Small intestine (tissue), 7 donors: ENCODE data around the gene ASCL2. TPM values are rescaled to one million over a fixed set of nuclear protein-coding genes. Genes with fewer than 3 reads are reported as not detected.

Source experiments
- DNase-seq, 2 donors: peaks; one replicate each; pipeline versions ENCODE4 v3.0.0 to v3.0.0-alpha.2; 2013
- FAIRE-seq: peaks from 2 replicates; lab custom pipeline; 2012; peaks lifted over from hg19 to GRCh38; lab: Jason Lieb, UNC
- H3K27ac ChIP-seq, 3 donors: one replicate each; pipeline ENCODE4 v1.5.1; 2013; ENCODE audit warnings: low read length in 2 of 3, mild to moderate bottlenecking in 2 of 3, control low read depth in 1 of 3, inconsistent platforms in 1 of 3, low read depth in 1 of 3, moderate library complexity in 1 of 3
- H3K27me3 ChIP-seq, 3 donors: one replicate each; pipeline ENCODE4 v1.6.1; 2013; ENCODE audit warnings: low read length in 3 of 3, inconsistent platforms in 1 of 3; ENCODE audit not compliant: control insufficient read depth in 3 of 3, insufficient read depth in 3 of 3
- H3K36me3 ChIP-seq, 3 donors: one replicate each; pipeline ENCODE4 v1.6.1; 2013; ENCODE audit warnings: low read length in 3 of 3, inconsistent platforms in 1 of 3, low read depth in 1 of 3, mild to moderate bottlenecking in 1 of 3, moderate library complexity in 1 of 3; ENCODE audit not compliant: control insufficient read depth in 3 of 3, insufficient read depth in 2 of 3
- H3K4me1 ChIP-seq, 3 donors: one replicate each; pipeline ENCODE4 v1.6.1; 2013; ENCODE audit warnings: low read length in 2 of 3, inconsistent platforms in 1 of 3, low read depth in 1 of 3, mild to moderate bottlenecking in 1 of 3, moderate library complexity in 1 of 3; ENCODE audit not compliant: control insufficient read depth in 3 of 3, insufficient read depth in 2 of 3
- H3K4me3 ChIP-seq, 3 donors: one replicate each; pipeline ENCODE4 v1.5.1; 2013; ENCODE audit warnings: low read length in 3 of 3, control low read depth in 1 of 3, inconsistent platforms in 1 of 3, low read depth in 1 of 3, mild to moderate bottlenecking in 1 of 3, moderate library complexity in 1 of 3
- H3K9me3 ChIP-seq, 2 donors: one replicate each; pipeline ENCODE4 v1.6.1; 2013; ENCODE audit warnings: low read depth in 1 of 2, low read length in 1 of 2; ENCODE audit not compliant: control insufficient read depth in 2 of 2, insufficient read depth in 1 of 2
- WGBS, 3 donors: extraction: QIAGEN DNeasy Blood & Tissue Kit; methylation state at CpG; one replicate each; pipeline ENCODE4 v1.1.7; 2013; 5-methylcytosine and 5-hydroxymethylcytosine counted together
- polyA plus RNA-seq, 4 donors: library from polyadenylated mRNA; stranded (reverse) in 3 of 4; unstranded in 1 of 4; fragments of 200-250 nt in 3 of 4; fragments of 120-200 nt in 1 of 4; gene quantifications; one replicate each; pipeline versions ENCODE4 v1.2.1 to v1.2.3, GENCODE V29; 2013
- donor health status: healthy with polysubstance abuse.
- donor health status: control.
- donor health status: control.
- donor health status: Bipolar disorder and iron deficiency.
- donor health status: healthy.

Gene ASCL2
- polyA plus RNA-seq, 4 donors = 0.89 to 16.5 (median 9.4) TPM

GRCh38 chr11:2296913-2297622, 26.7 kb upstream of the ASCL2 start:
- H3K4me3 ChIP-seq = no peak overlapping the region
- H3K27me3 ChIP-seq = no peaks in the 10 kb centered on the region
- FAIRE-seq (no peak), DNase-seq (no peak)
- WGBS, 3 donors = 92 to 98% (median 94%) methylated on average over 13 of the region's 13 CpGs
- peaks cover 0 to 3% (median 0%) of the 10 kb centered on the region in 3 donors for H3K36me3 ChIP-seq
- no peaks in the 10 kb centered on the region for H3K9me3 ChIP-seq
- no peak overlapping the region for H3K27ac ChIP-seq
- peaks cover 0 to 31% (median 0%) of the 10 kb centered on the region in 3 donors for H3K4me1 ChIP-seq

DNA sequence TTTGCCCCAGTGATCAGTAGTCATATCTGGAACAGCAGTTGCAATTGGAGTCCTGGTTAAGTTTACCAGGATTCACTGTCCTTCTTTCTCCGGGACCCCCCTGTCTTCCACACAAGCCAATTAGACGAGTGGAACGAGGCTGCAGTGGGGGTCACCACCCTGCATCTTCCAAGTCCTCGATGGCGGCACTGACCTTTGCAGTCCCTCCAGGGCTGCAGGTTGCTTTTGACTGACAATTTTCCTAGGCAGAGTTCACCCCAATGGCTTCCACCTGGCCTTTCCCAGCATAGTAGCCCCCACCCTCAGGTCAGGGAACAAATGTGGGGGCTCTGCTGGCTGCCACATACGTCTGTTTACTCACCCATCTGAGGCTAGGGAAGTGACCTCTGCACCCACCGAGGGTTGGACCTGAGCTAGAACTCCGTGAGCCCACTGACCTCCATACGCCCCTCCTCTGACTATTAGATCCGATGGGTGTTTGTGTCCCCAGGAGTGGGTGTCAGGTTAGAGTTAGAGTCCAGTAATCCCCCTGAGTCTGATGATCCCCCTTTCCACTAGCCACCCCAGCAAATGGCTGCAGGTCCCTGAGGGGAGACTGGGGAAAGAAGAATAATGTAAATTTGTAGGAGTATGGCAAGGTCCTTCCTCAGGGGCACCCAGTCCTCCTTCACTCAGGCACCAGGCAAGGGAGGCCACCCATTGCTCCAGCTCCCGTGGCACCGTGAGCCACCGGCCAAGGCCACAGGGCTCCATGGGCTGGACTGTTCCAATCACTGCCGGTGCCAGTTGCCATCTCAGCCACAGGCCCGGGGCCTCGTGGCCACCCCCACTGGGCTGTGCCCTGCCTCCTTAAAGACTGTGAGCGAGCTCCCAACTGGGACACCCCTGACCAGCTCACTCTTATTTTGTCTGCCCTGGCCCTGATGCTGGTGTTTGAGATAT, 25.9 kb upstream of the ASCL2 start:
- Histone ChIP-seq H3K27ac (no peak overlapping the region), H3K9me3 (no peaks in the 10 kb centered on the region), H3K27me3 (no peaks in the 10 kb centered on the region), H3K36me3 (peaks cover 0 to 3% (median 0%) of the 10 kb centered on the region in 3 donors), H3K4me3 (no peak overlapping the region), H3K4me1 (peaks cover 0 to 23% (median 0%) of the 10 kb centered on the region in 3 donors)
- DNase-seq (no peak), FAIRE-seq (no peak)
- WGBS, 3 donors = 84 to 89% (median 87%) methylated on average over 14 to 17 of the region's 17 CpGs

- no peak for FAIRE-seq
- Histone ChIP-seq H3K36me3 (peaks cover 0 to 3% (median 0%) of the 10 kb centered on the region in 3 donors), H3K4me3 (no peak overlapping the region), H3K27me3 (peaks cover 0 to 1% (median 0%) of the 10 kb centered on the region in 3 donors), H3K4me1 (peaks cover 0 to 13% (median 0%) of the 10 kb centered on the region in 3 donors), H3K9me3 (no peaks in the 10 kb centered on the region), H3K27ac (no peak overlapping the region)
- no peak for DNase-seq
- WGBS, 3 donors = 82 to 88% (median 87%) methylated on average over 8 of the region's 8 CpGs
Observed at GRCh38 chr11:2294926-2295290, 24.5 kb upstream of the ASCL2 start.

DNA sequence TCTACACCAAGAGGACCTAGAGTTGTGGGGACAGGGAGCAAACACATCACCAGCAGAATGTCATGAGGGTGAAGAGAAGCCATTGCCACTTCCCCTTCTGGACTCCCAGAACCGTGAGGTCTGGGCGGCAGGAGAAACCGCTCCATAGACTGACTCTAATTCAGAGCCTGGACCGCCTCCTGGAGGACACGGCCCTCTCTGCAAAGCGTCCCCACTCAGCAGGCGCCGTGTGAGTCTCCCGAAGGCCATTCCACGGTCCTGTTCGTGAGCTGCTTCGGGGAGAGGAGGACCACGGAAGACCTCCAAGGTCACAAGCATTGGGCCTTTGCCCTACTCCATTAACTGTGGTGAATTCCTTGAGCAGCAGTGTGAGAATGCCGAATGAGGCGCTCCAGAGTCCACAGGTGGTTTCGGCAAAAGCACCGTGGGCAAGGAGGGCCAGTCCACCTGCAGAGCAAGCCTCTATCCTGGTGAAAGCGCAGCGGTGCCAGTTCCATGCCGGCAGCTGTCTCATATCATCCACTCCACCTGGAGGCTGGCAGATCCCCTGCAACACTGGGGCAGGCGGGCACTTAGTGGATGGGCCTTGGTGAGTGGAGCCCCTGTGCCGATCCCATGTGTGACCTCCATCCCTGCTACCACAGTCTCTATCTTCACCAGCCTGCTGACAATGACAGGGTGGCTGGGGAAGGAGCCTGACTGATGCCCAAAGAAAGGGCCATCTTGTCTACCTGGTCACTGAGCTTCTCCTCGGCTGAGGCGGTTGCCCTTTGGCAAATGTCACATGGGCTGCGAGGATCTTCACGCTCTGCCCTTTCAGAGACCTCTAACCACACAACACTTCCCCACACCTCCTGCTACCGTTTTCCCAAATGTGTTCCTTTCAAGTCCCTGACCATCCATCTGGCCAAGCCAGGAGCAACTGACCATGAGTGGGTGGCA, 23.9 kb upstream of the ASCL2 start:
- WGBS, 3 donors = 77 to 84% (median 77%) methylated on average over 27 of the region's 27 CpGs
- Histone ChIP-seq H3K36me3 (peaks cover 0 to 3% (median 0%) of the 10 kb centered on the region in 3 donors), H3K27me3 (peaks cover 0 to 6% (median 0%) of the 10 kb centered on the region in 3 donors), H3K4me3 (no peak overlapping the region), H3K27ac (no peak overlapping the region), H3K4me1 (peaks cover 0 to 7% (median 0%) of the 10 kb centered on the region in 3 donors), H3K9me3 (no peaks in the 10 kb centered on the region)
- DNase-seq (peak in 1 of 2 donors; percentile 0), FAIRE-seq (no peak)

GRCh38 chr11:2293531-2293971, 23.2 kb upstream of the ASCL2 start:
- FAIRE-seq (no peak), DNase-seq (no peak)
- Histone ChIP-seq H3K27me3 (peaks cover 0 to 6% (median 0%) of the 10 kb centered on the region in 3 donors), H3K4me3 (no peak overlapping the region), H3K9me3 (no peaks in the 10 kb centered on the region), H3K27ac (no peak overlapping the region), H3K36me3 (peaks cover 0 to 3% (median 0%) of the 10 kb centered on the region in 3 donors), H3K4me1 (no peaks in the 10 kb centered on the region)
- 85 to 92% (median 89%) methylated on average over 20 of the region's 20 CpGs for WGBS, 3 donors

GRCh38 chr11:2290351-2290841, 20.0 kb upstream of the ASCL2 start:
- no peaks in the 10 kb centered on the region for H3K36me3 ChIP-seq
- DNase-seq (no peak), FAIRE-seq (no peak)
- WGBS, 3 donors = 44 to 59% (median 48%) methylated on average over 10 of the region's 10 CpGs
- H3K27me3 ChIP-seq = peaks cover 0 to 8% (median 0%) of the 10 kb centered on the region in 3 donors
- no peaks in the 10 kb centered on the region for H3K9me3 ChIP-seq
- H3K4me1 ChIP-seq = peaks cover 0 to 4% (median 0%) of the 10 kb centered on the region in 3 donors
- H3K27ac ChIP-seq = no peak overlapping the region
- no peak overlapping the region for H3K4me3 ChIP-seq

GRCh38 chr11:2289859-2290258, 19.5 kb upstream of the ASCL2 start:
- Histone ChIP-seq H3K36me3 (no peaks in the 10 kb centered on the region), H3K27me3 (peaks cover 0 to 8% (median 0%) of the 10 kb centered on the region in 3 donors), H3K27ac (no peak overlapping the region), H3K9me3 (no peaks in the 10 kb centered on the region), H3K4me1 (peaks cover 0 to 4% (median 0%) of the 10 kb centered on the region in 3 donors), H3K4me3 (no peak overlapping the region)
- FAIRE-seq = no peak
- no peak for DNase-seq
- WGBS, 3 donors = 70 to 80% (median 77%) methylated on average over 10 of the region's 10 CpGs
